Transverse colon (tissue), 4 donors: ENCODE data around the gene COP1. TPM values are rescaled to one million over a fixed set of nuclear protein-coding genes. Genes with fewer than 3 reads are reported as not detected.

Experiments
- DNase-seq: peaks from one replicate; pipeline ENCODE4 v3.0.0-alpha.2; 2019
- H3K27ac ChIP-seq, 4 donors: fragments of 200-600 bp; sonication (generic); 2 replicates each; pipeline ENCODE4 v1.5.1; 2016 to 2018; ENCODE audit warnings: inconsistent platforms in 4 of 4
- H3K27me3 ChIP-seq: fragments of 200-600 bp; sonication (generic); 2 replicates; pipeline ENCODE4 v1.5.1; 2017; ENCODE audit warnings: inconsistent platforms
- H3K36me3 ChIP-seq, 4 donors: fragments of 200-600 bp; sonication (generic); 2 replicates each; pipeline ENCODE4 v1.5.1; 2017 to 2019; ENCODE audit warnings: inconsistent platforms in 4 of 4
- H3K4me1 ChIP-seq, 4 donors: fragments of 200-600 bp; sonication (generic); 2 replicates each; pipeline ENCODE4 v1.5.1; 2017 to 2020; ENCODE audit warnings: inconsistent platforms in 4 of 4
- H3K4me3 ChIP-seq, 4 donors: fragments of 200-600 bp; sonication (generic); 1 replicate in 1 of 4; 2 replicates in 3 of 4; pipeline versions ENCODE4 v1.5.1 to v1.6.1; 2017 to 2019; ENCODE audit warnings: inconsistent platforms in 4 of 4
- H3K9me3 ChIP-seq, 2 donors: fragments of 200-600 bp; sonication (generic); 2 replicates each; pipeline ENCODE4 v1.5.1; 2017 to 2019; ENCODE audit warnings: inconsistent platforms in 2 of 2
- CTCF ChIP-seq, 5 experiments: fragments of 200-600 bp in 3 of 5; fragments of 450-650 bp in 2 of 5; sonication (generic) in 3 of 5; IDR thresholded peaks; 1 replicate in 2 of 5; 2 replicates in 3 of 5; pipeline ENCODE4 v1.5.1; 2016 to 2017; ENCODE audit warnings: antibody characterized with exemption in 5 of 5, inconsistent platforms in 3 of 5, mild to moderate bottlenecking in 2 of 5, moderate library complexity in 1 of 5
- EP300 ChIP-seq: sonication (generic); formaldehyde crosslinking; IDR thresholded peaks from one replicate; pipeline ENCODE4 v1.6.1; 2017; ENCODE audit warnings: antibody characterized with exemption, low read depth
- POLR2A ChIP-seq: fragments of 450-650 bp; IDR thresholded peaks from one replicate; pipeline ENCODE4 v1.6.1; 2016; ENCODE audit warnings: antibody characterized with exemption, mild to moderate bottlenecking, moderate library complexity
- POLR2AphosphoS5 ChIP-seq, 3 donors: sonication (generic); formaldehyde crosslinking; IDR thresholded peaks; one replicate each; pipeline ENCODE4 v1.6.1; 2016; ENCODE audit warnings: antibody characterized with exemption in 3 of 3
- WGBS, 2 donors: methylation state at CpG; one replicate each; pipeline ENCODE4 v1.1.5; 2018; ENCODE audit warnings: low coverage in 1 of 2; 5-methylcytosine and 5-hydroxymethylcytosine counted together
- in situ Hi-C, 4 donors: fragments of 200-750 bp; cut with MboI; loops; one replicate each; pipeline versions ENCODE4 v1.15.0 to v1.15.1; 2017; ENCODE audit warnings: low sequenced_read_pairs in 3 of 4, low pct_ligation_motif_present in 1 of 4, low pct_unique_long_range_greater_than_20kb in 1 of 4
- intact Hi-C: fragments of 100-400 bp; cut with DNase I; formaldehyde crosslinking; loops from one replicate; pipeline ENCODE4 v1.15.1; 2023; ENCODE audit warnings: low total_unique reads
- total RNA-seq, 4 donors: library from RNA; depleted of rRNA; stranded (reverse); fragments of >200 nt; gene quantifications; one replicate each; pipeline ENCODE4 v1.1.0, GENCODE V29; 2016

The COP1 gene
- total RNA-seq, 4 donors from 2014 or later = 52.3 to 190 (median 109) TPM

GRCh38 chr1:176222196-176222595 is 15.1 kb upstream of the COP1 start:
- TF ChIP-seq POLR2AphosphoS5 (IDR thresholded peaks at IDR 0.05) (no peak), POLR2A (no peak), EP300 (no peak), CTCF (IDR thresholded peaks at IDR 0.05) (no peak)
- Histone ChIP-seq H3K4me1 (peaks cover 0 to 3% (median 0%) of the 10 kb centered on the region in 4 donors), H3K4me3 (no peak overlapping the region), H3K27ac (no peak overlapping the region), H3K27me3 (no peaks in the 10 kb centered on the region), H3K9me3 (no peaks in the 10 kb centered on the region), H3K36me3 (no peaks in the 10 kb centered on the region)
- intact Hi-C loops = no loop called here
- 55 to 63% methylated on average over 1 of the region's 1 CpG for WGBS, 2 donors
- in situ Hi-C loops = no loop called here
- no peak for DNase-seq

GRCh38 chr1:176220100-176220689 is 13.1 kb upstream of the COP1 start:
- Histone ChIP-seq H3K4me3 (no peak overlapping the region), H3K27me3 (no peaks in the 10 kb centered on the region), H3K9me3 (no peaks in the 10 kb centered on the region), H3K36me3 (no peaks in the 10 kb centered on the region), H3K4me1 (no peaks in the 10 kb centered on the region), H3K27ac (no peak overlapping the region)
- in situ Hi-C loops (no loop called here), intact Hi-C loops (no loop called here)
- 61 to 63% methylated on average over 5 to 8 of the region's 8 CpGs for WGBS, 2 donors
- DNase-seq = no peak
- TF ChIP-seq CTCF (IDR thresholded peaks at IDR 0.05) (no peak), POLR2A (no peak), POLR2AphosphoS5 (IDR thresholded peaks at IDR 0.05) (no peak), EP300 (no peak)

GRCh38 chr1:176217461-176218099 is 10.5 kb upstream of the COP1 start:
- Histone ChIP-seq H3K9me3 (no peaks in the 10 kb centered on the region), H3K27me3 (no peaks in the 10 kb centered on the region), H3K4me3 (no peak overlapping the region), H3K27ac (no peak overlapping the region), H3K36me3 (no peaks in the 10 kb centered on the region), H3K4me1 (no peaks in the 10 kb centered on the region)
- DNase-seq = no peak
- intact Hi-C loops = no loop called here
- in situ Hi-C loops = no loop called here
- TF ChIP-seq POLR2AphosphoS5 (IDR thresholded peaks at IDR 0.05) (no peak), CTCF (IDR thresholded peaks at IDR 0.05) (no peak), POLR2A (no peak), EP300 (no peak)

- 54% methylated on average over 1 of the region's 1 CpG; no CpG with 5 or more reads in 1 of the 2 donors for WGBS, 2 donors
- H3K4me1 ChIP-seq = peaks cover 0 to 6% (median 0%) of the 10 kb centered on the region in 4 donors
- no peaks in the 10 kb centered on the region for H3K27me3 ChIP-seq
- H3K27ac ChIP-seq = no peak overlapping the region
- in situ Hi-C loops = no loop called here
- H3K4me3 ChIP-seq = no peak overlapping the region
- H3K36me3 ChIP-seq = no peaks in the 10 kb centered on the region
- TF ChIP-seq POLR2AphosphoS5 (IDR thresholded peaks at IDR 0.05) (no peak), POLR2A (no peak), CTCF (IDR thresholded peaks at IDR 0.05) (no peak), EP300 (no peak)
- DNase-seq = no peak
- no peaks in the 10 kb centered on the region for H3K9me3 ChIP-seq
- intact Hi-C loops = no loop called here
Measured at GRCh38 chr1:176216031-176216430, 8.9 kb upstream of the COP1 start.
